Naive thymus-derived CD8-positive, alpha-beta T cell (primary cell): ENCODE measurements around the gene SCNN1G. TPM values are rescaled to one million over a fixed set of nuclear protein-coding genes. Genes with fewer than 3 reads are reported as not detected.
A peak's percentile ranks its signal among the peaks of the same experiment; 100 is the strongest.

Experiments used
- ATAC-seq, 2 donors: fragments of 150-1000 bp; cut with Tn5 transposase in 1 of 2; sonication (Bioruptor Pico), chemical (Tn5 transposase) in 1 of 2; 1 replicate in 1 of 2; 2 replicates in 1 of 2; pipeline ENCODE4 v1.10.0; 2021; ENCODE audit warnings: mild to moderate bottlenecking in 2 of 2, moderate library complexity in 2 of 2
- POLR2A ChIA-PET: fragments of 350-600 bp; sonication (Branson Sonifier 250); formaldehyde crosslinking; loops from one replicate; lab custom pipeline; 2021; ENCODE audit warnings: antibody characterized with exemption; lab: Charles Lee
- DNase-seq, 10 donors: peaks; one replicate each; pipeline versions ENCODE4 v3.0.0 to v3.0.0-alpha.2; 2020 to 2022
- H3K27ac Mint-ChIP-seq, 10 donors: one replicate each; pipeline ENCODE4 v1.8.0; 2020 to 2022; ENCODE audit warnings: mild to moderate bottlenecking in 10 of 10, mixed read lengths in 10 of 10, moderate library complexity in 4 of 10, inconsistent platforms in 1 of 10
- H3K27me3 Mint-ChIP-seq, 5 donors: one replicate each; pipeline ENCODE4 v1.8.0; 2021 to 2022; ENCODE audit warnings: mixed read lengths in 5 of 5
- H3K36me3 Mint-ChIP-seq, 3 donors: one replicate each; pipeline ENCODE4 v1.8.0; 2020 to 2022; ENCODE audit warnings: mixed read lengths in 3 of 3, mild to moderate bottlenecking in 2 of 3, inconsistent platforms in 1 of 3
- H3K4me1 Mint-ChIP-seq, 4 donors: one replicate each; pipeline ENCODE4 v1.8.0; 2021 to 2022; ENCODE audit warnings: mixed read lengths in 4 of 4
- H3K4me3 Mint-ChIP-seq, 10 donors: one replicate each; pipeline ENCODE4 v1.8.0; 2020 to 2022; ENCODE audit warnings: mild to moderate bottlenecking in 10 of 10, mixed read lengths in 10 of 10, moderate library complexity in 6 of 10, inconsistent platforms in 1 of 10
- H3K9me3 Mint-ChIP-seq, 9 donors: one replicate each; pipeline ENCODE4 v1.8.0; 2020 to 2022; ENCODE audit warnings: mixed read lengths in 9 of 9, mild to moderate bottlenecking in 3 of 9, inconsistent platforms in 1 of 9, moderate library complexity in 1 of 9
- polyA plus RNA-seq, 3 donors: library from polyadenylated mRNA; unstranded; fragments of 300-500 nt; fragmentation: Illumina TruSeq; gene quantifications; one replicate each; pipeline ENCODE4 v1.2.3, GENCODE V29; 2021
- total RNA-seq, 8 experiments: library from RNA in 2 of 8; stranded (reverse) in 2 of 8; gene quantifications; one replicate each; pipeline ENCODE4 v1.2.3 and lab custom pipeline; 2021 to 2026

The SCNN1G gene
- total and polyA plus RNA-seq, 5 experiments from 2014 or later = not detected

- POLR2A ChIA-PET = no interaction called here
- H3K4me3 Mint-ChIP-seq = no peak overlapping the region
- ATAC-seq (no peak), DNase-seq (no peak)
- H3K4me1 Mint-ChIP-seq = no peaks in the 10 kb centered on the region
- peak overlapping the region in 1 of 10 donors; percentile 73 for H3K27ac Mint-ChIP-seq
- H3K36me3 Mint-ChIP-seq = no peaks in the 10 kb centered on the region
- peaks cover 14 to 53% (median 28%) of the 10 kb centered on the region in 5 donors for H3K27me3 Mint-ChIP-seq
- no peaks in the 10 kb centered on the region for H3K9me3 Mint-ChIP-seq
Measured at GRCh38 chr16:23217646-23218045, 35.1 kb downstream of the SCNN1G start.

GRCh38 chr16:23222929-23223328, 40.4 kb downstream of the SCNN1G start:
- H3K9me3 Mint-ChIP-seq = peaks cover 0 to 2% (median 0%) of the 10 kb centered on the region in 9 donors
- H3K36me3 Mint-ChIP-seq = no peaks in the 10 kb centered on the region
- POLR2A ChIA-PET = no interaction called here
- ATAC-seq = no peak
- no peak for DNase-seq
- H3K27ac Mint-ChIP-seq = no peak overlapping the region
- H3K27me3 Mint-ChIP-seq = peaks cover 7 to 20% (median 16%) of the 10 kb centered on the region in 5 donors
- no peak overlapping the region for H3K4me3 Mint-ChIP-seq
- no peaks in the 10 kb centered on the region for H3K4me1 Mint-ChIP-seq

GRCh38 chr16:23223368-23223767, 40.8 kb downstream of the SCNN1G start:
- no peaks in the 10 kb centered on the region for H3K36me3 Mint-ChIP-seq
- no peaks in the 10 kb centered on the region for H3K4me1 Mint-ChIP-seq
- no peak for DNase-seq
- POLR2A ChIA-PET = no interaction called here
- peaks cover 0 to 6% (median 0%) of the 10 kb centered on the region in 9 donors for H3K9me3 Mint-ChIP-seq
- no peak for ATAC-seq
- H3K27me3 Mint-ChIP-seq = peaks cover 7 to 21% (median 18%) of the 10 kb centered on the region in 5 donors
- no peak overlapping the region for H3K27ac Mint-ChIP-seq
- H3K4me3 Mint-ChIP-seq = no peak overlapping the region

- H3K36me3 Mint-ChIP-seq = no peaks in the 10 kb centered on the region
- POLR2A ChIA-PET = no interaction called here
- H3K27me3 Mint-ChIP-seq = peaks cover 7 to 16% (median 14%) of the 10 kb centered on the region in 5 donors
- H3K4me3 Mint-ChIP-seq = no peak overlapping the region
- no peaks in the 10 kb centered on the region for H3K4me1 Mint-ChIP-seq
- ATAC-seq (no peak), DNase-seq (no peak)
- no peak overlapping the region for H3K27ac Mint-ChIP-seq
- H3K9me3 Mint-ChIP-seq = peaks cover 0 to 9% (median 0%) of the 10 kb centered on the region in 9 donors
Measured at GRCh38 chr16:23225109-23225508, 42.6 kb downstream of the SCNN1G start.

- H3K4me1 Mint-ChIP-seq = no peaks in the 10 kb centered on the region
- peaks cover 0 to 9% (median 0%) of the 10 kb centered on the region in 9 donors for H3K9me3 Mint-ChIP-seq
- H3K36me3 Mint-ChIP-seq = no peaks in the 10 kb centered on the region
- H3K4me3 Mint-ChIP-seq = no peak overlapping the region
- no peak overlapping the region for H3K27ac Mint-ChIP-seq
- peaks cover 4 to 13% (median 11%) of the 10 kb centered on the region in 5 donors for H3K27me3 Mint-ChIP-seq
- ATAC-seq (no peak), DNase-seq (no peak)
- POLR2A ChIA-PET = no interaction called here
Measured at GRCh38 chr16:23225634-23226033, 43.1 kb downstream of the SCNN1G start.

GRCh38 chr16:23227529-23227928, 45.0 kb downstream of the SCNN1G start:
- Mint-ChIP-seq H3K4me3 (no peak overlapping the region), H3K9me3 (peaks cover 0 to 9% (median 0%) of the 10 kb centered on the region in 9 donors), H3K27me3 (peaks cover 0 to 13% (median 9%) of the 10 kb centered on the region in 5 donors), H3K27ac (no peak overlapping the region), H3K36me3 (no peaks in the 10 kb centered on the region), H3K4me1 (no peaks in the 10 kb centered on the region)
- ATAC-seq = no peak
- DNase-seq = no peak
- POLR2A ChIA-PET = no interaction called here

- no peak overlapping the region for H3K27ac Mint-ChIP-seq
- peaks cover 0 to 9% (median 0%) of the 10 kb centered on the region in 9 donors for H3K9me3 Mint-ChIP-seq
- no peaks in the 10 kb centered on the region for H3K4me1 Mint-ChIP-seq
- no peak overlapping the region for H3K4me3 Mint-ChIP-seq
- ATAC-seq (no peak), DNase-seq (no peak)
- POLR2A ChIA-PET = no interaction called here
- H3K36me3 Mint-ChIP-seq = no peaks in the 10 kb centered on the region
- H3K27me3 Mint-ChIP-seq = peaks cover 0 to 15% (median 11%) of the 10 kb centered on the region in 5 donors
Measured at GRCh38 chr16:23229714-23230113, 47.2 kb downstream of the SCNN1G start.

GRCh38 chr16:23232806-23233205, 50.3 kb downstream of the SCNN1G start:
- peaks cover 0 to 8% (median 0%) of the 10 kb centered on the region in 9 donors for H3K9me3 Mint-ChIP-seq
- no peak overlapping the region for H3K4me3 Mint-ChIP-seq
- DNase-seq (no peak), ATAC-seq (no peak)
- H3K27ac Mint-ChIP-seq = no peak overlapping the region
- H3K4me1 Mint-ChIP-seq = no peaks in the 10 kb centered on the region
- POLR2A ChIA-PET = no interaction called here
- peaks cover 2 to 22% (median 16%) of the 10 kb centered on the region in 5 donors for H3K27me3 Mint-ChIP-seq
- no peaks in the 10 kb centered on the region for H3K36me3 Mint-ChIP-seq

- ATAC-seq (no peak), DNase-seq (no peak)
- Mint-ChIP-seq H3K36me3 (no peaks in the 10 kb centered on the region), H3K4me3 (no peak overlapping the region), H3K9me3 (no peaks in the 10 kb centered on the region), H3K27ac (no peak overlapping the region), H3K27me3 (peaks cover 5 to 28% (median 22%) of the 10 kb centered on the region in 5 donors), H3K4me1 (no peaks in the 10 kb centered on the region)
- POLR2A ChIA-PET = no interaction called here
Measured at GRCh38 chr16:23235176-23235575, 52.6 kb downstream of the SCNN1G start.

- H3K36me3 Mint-ChIP-seq = no peaks in the 10 kb centered on the region
- H3K9me3 Mint-ChIP-seq = no peaks in the 10 kb centered on the region
- POLR2A ChIA-PET = no interaction called here
- DNase-seq (no peak), ATAC-seq (no peak)
- no peak overlapping the region for H3K4me3 Mint-ChIP-seq
- H3K27ac Mint-ChIP-seq = no peak overlapping the region
- no peaks in the 10 kb centered on the region for H3K4me1 Mint-ChIP-seq
- peaks cover 5 to 27% (median 20%) of the 10 kb centered on the region in 5 donors for H3K27me3 Mint-ChIP-seq
Measured at GRCh38 chr16:23236983-23237382, 54.4 kb downstream of the SCNN1G start.

- DNase-seq = no peak
- POLR2A ChIA-PET = interaction anchor here (0.6 kb wide), 1 partner anchor 375 kb away, joined by 4 read pairs; no protein-coding TSS in a partner anchor
- Mint-ChIP-seq H3K9me3 (peaks cover 0 to 14% (median 8%) of the 10 kb centered on the region in 9 donors), H3K27ac (no peak overlapping the region), H3K4me3 (no peak overlapping the region), H3K27me3 (peaks cover 4 to 22% (median 13%) of the 10 kb centered on the region in 5 donors), H3K36me3 (peaks cover 0 to 8% (median 0%) of the 10 kb centered on the region in 3 donors), H3K4me1 (no peaks in the 10 kb centered on the region)
- no peak for ATAC-seq
Measured at GRCh38 chr16:23240994-23241393, 58.4 kb downstream of the SCNN1G start.

- Mint-ChIP-seq H3K4me3 (no peak overlapping the region), H3K27me3 (peaks cover 0 to 13% (median 4%) of the 10 kb centered on the region in 5 donors), H3K36me3 (peaks cover 0 to 8% (median 0%) of the 10 kb centered on the region in 3 donors), H3K9me3 (peaks cover 0 to 18% (median 9%) of the 10 kb centered on the region in 9 donors), H3K27ac (no peak overlapping the region), H3K4me1 (no peaks in the 10 kb centered on the region)
- DNase-seq (no peak), ATAC-seq (no peak)
- POLR2A ChIA-PET = no interaction called here
Measured at GRCh38 chr16:23244122-23244521, 61.6 kb downstream of the SCNN1G start.

GRCh38 chr16:23245268-23245667, 62.7 kb downstream of the SCNN1G start:
- Mint-ChIP-seq H3K9me3 (peaks cover 0 to 22% (median 13%) of the 10 kb centered on the region in 9 donors), H3K4me3 (no peak overlapping the region), H3K4me1 (no peaks in the 10 kb centered on the region), H3K27ac (no peak overlapping the region), H3K27me3 (peaks cover 0 to 6% (median 2%) of the 10 kb centered on the region in 5 donors), H3K36me3 (peaks cover 0 to 12% (median 0%) of the 10 kb centered on the region in 3 donors)
- DNase-seq = no peak
- POLR2A ChIA-PET = no interaction called here
- no peak for ATAC-seq
